Prostate gland (tissue), 2 donors: ENCODE results near the gene ZNF423.

Experiments
- CTCF ChIP-seq, 4 experiments: fragments of 200-600 bp in 2 of 4; fragments of 450-650 bp in 2 of 4; sonication (generic) in 2 of 4; IDR thresholded peaks; 1 replicate in 3 of 4; 2 replicates in 1 of 4; pipeline ENCODE4 v1.5.1; 2016 to 2019; ENCODE audit warnings: antibody characterized with exemption in 4 of 4, mild to moderate bottlenecking in 2 of 4, moderate library complexity in 2 of 4
- POLR2A ChIP-seq: fragments of 450-650 bp; IDR thresholded peaks from one replicate; pipeline ENCODE4 v1.6.1; 2016; ENCODE audit warnings: antibody characterized with exemption, mild to moderate bottlenecking
- POLR2AphosphoS5 ChIP-seq: sonication (generic); formaldehyde crosslinking; IDR thresholded peaks from one replicate; pipeline ENCODE4 v1.6.1; 2017; ENCODE audit warnings: antibody characterized with exemption

GRCh38 chr16:49575346-49576172 lies 280.4 kb downstream of the ZNF423 start:
- TF ChIP-seq POLR2AphosphoS5, result no peak
- no peak for TF ChIP-seq CTCF (IDR thresholded peaks at IDR 0.05)
- no peak for TF ChIP-seq POLR2A
